NB4 (cell line): ENCODE data around the gene TMEM235.

Experiments used
- DNase-seq: peaks from one replicate; pipeline ENCODE4 v3.0.0; 2010; ENCODE audit warnings: low read depth
- H3K4me3 ChIP-seq: one replicate; pipeline ENCODE4 v1.5.1; 2011; ENCODE audit warnings: mild to moderate bottlenecking, low read depth, low read length, moderate library complexity
- CTCF ChIP-seq: IDR thresholded peaks from one replicate; pipeline ENCODE4 v1.5.1; 2012; ENCODE audit warnings: low read depth, low read length
- MYC ChIP-seq: IDR thresholded peaks from 2 replicates; pipeline ENCODE4 v1.6.1; 2011; ENCODE audit warnings: low read depth, low read length
- POLR2A ChIP-seq: IDR thresholded peaks from 2 replicates; pipeline ENCODE4 v1.6.1; 2011; ENCODE audit warnings: mild to moderate bottlenecking; ENCODE audit not compliant: insufficient read length; ENCODE audit errors: extremely low read depth
- TF ChIP-seq, protein P1 (sequence below): IDR thresholded peaks from 2 replicates; pipeline ENCODE4 v1.6.1; 2011; ENCODE audit warnings: low read depth, low read length

Gene TMEM235

DNA sequence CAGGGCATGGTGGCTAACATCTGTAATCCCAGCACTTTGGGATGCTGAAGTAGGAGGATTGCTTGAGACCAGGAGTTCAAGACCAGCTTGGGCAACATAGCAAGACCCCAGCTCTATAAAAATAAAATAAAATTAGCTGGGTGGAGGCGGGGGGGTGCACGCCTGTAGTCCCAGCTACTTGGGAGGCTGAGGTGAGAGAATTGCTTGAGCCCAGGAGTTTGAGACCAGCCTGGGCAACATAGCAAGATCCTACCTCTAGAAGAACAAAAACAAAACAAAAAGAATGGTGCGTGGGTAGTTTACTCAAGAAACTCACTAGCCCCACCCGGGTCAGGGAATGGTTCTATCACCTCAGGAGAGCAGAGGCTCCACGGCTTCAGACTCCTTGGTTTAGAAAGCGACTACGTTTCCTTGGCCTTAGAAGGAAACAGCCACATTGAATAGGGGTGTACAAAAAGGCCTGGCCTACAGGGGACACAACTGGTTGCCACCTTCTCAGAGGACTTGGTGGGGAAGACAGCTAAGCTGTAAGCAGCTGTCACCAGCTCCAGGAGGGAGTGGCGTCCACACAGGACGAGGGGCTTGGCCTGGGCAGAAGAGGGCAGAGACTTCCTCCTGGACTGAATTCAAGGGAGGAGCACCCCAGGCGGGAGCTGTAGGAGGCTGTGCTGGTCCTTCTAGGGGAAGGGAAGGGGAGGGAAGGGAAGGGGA, 45.3 kb upstream of the TMEM235 start:
- peak overlapping the region; percentile 59 for H3K4me3 ChIP-seq
- peak; percentile 63 for DNase-seq
- TF ChIP-seq POLR2A, result no peak
- TF ChIP-seq, protein P1, sequence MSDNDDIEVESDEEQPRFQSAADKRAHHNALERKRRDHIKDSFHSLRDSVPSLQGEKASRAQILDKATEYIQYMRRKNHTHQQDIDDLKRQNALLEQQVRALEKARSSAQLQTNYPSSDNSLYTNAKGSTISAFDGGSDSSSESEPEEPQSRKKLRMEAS, result no peak
- TF ChIP-seq MYC, result no peak
- no peak for TF ChIP-seq CTCF

DNA sequence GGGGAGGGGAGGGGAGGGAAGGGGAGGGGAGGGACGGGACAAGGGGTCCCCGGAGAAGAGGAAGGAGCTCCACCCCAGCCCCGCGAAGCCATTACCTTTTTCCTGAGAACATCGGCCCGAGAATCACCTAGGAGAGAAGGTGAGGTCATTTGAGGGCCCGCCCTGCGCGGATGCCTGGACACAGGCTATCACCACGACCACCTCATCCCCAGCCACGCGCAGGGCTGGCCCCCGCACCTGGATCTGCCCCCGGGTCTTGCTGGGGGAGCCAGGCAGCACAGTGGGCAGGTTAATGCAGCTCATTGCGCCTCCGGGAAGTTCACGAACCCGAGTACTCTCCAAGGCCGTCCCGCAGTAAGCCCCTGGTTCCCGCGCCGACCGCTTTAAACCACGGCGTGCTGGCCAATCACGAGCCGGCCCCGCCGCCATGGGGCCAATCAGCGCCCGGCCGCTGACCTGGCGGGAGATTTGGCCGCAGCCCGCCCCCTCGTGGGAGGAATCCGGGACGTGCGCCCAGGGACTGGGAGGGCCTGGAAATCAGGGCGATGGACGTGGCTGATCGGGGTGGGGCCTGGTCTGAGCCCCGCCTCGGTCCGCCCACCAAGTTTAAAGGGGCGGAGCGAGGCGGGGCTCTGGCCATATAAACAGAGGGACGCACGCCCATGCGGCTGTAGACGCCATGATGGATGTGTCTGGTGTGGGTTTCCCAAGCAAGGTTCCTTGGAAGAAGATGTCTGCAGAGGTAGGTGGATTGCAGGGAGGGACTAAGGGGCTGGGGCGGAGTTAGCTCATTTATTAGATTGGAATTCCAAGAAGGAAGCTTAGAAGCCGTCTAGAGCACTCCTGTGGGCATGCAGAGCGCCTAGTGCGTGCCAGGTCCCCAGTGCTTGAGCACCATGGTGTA, 44.5 kb upstream of the TMEM235 start, which contains the start of the genes AFMID and TK1:
AFMID (plus strand) TSS at position 671 of the 904 bp plus-strand sequence; CDS start at position 680, 9 bp downstream.
TK1 (minus strand) TSS at position 361 of the 904 bp plus-strand sequence; CDS start at position 303, 58 bp downstream.
- TF ChIP-seq CTCF (no peak), POLR2A (peak; percentile 95), MYC (peak; percentile 94)
- TF ChIP-seq, protein P1, result peak; percentile 83
- peak; percentile 98 for DNase-seq
- peak within 1 kb of the TSS; percentile 98 for H3K4me3 ChIP-seq

GRCh38 chr17:78196716-78197115, 34.7 kb upstream of the TMEM235 start:
- H3K4me3 ChIP-seq, result no peak overlapping the region
- no peak for TF ChIP-seq MYC
- no peak for TF ChIP-seq POLR2A
- TF ChIP-seq, protein P1, result no peak
- no peak for TF ChIP-seq CTCF
- DNase-seq, result no peak

- DNase-seq, result no peak
- TF ChIP-seq CTCF, result no peak
- TF ChIP-seq POLR2A, result no peak
- no peak for TF ChIP-seq MYC
- TF ChIP-seq, protein P1, result no peak
- H3K4me3 ChIP-seq, result no peak overlapping the region
Observed at GRCh38 chr17:78197147-78197832, 34.1 kb upstream of the TMEM235 start.

DNA sequence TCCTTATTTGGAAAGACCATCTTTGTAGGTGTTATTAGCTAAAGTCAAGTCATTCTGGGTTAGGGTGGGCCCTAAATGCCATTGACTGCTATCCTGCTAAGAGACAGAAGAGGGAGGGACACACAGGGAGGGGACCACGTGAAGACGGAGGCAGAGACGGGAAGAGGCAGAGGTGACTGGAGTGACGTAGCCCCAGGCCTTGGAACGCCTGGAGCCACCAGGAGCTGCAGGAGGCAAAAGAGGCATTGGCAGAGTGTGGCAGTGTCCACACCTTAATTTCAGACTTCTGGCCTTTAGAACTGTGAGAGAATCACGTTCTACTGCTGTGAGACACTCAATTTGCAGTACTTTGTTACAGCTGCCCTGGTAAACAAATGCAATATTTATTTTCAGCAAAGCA, 31.0 kb upstream of the TMEM235 start:
- no peak for DNase-seq
- TF ChIP-seq POLR2A, result no peak
- TF ChIP-seq, protein P1, result no peak
- TF ChIP-seq MYC, result no peak
- TF ChIP-seq CTCF, result no peak
- H3K4me3 ChIP-seq, result no peak overlapping the region
